Middle frontal gyrus (tissue), 1 donor: ENCODE measurements around the gene NDRG3.
"Not testable (repeated sequence)": the region's sequence is repeated elsewhere in the genome, so short reads cannot be mapped to it uniquely, and the experiment has no call there.

Experiments used
- DNase-seq: peaks from one replicate; pipeline ENCODE4 v3.0.0-alpha.2; 2015; ENCODE audit warnings: low spot score; ENCODE audit errors: extremely low spot score

NDRG3 gene

DNA sequence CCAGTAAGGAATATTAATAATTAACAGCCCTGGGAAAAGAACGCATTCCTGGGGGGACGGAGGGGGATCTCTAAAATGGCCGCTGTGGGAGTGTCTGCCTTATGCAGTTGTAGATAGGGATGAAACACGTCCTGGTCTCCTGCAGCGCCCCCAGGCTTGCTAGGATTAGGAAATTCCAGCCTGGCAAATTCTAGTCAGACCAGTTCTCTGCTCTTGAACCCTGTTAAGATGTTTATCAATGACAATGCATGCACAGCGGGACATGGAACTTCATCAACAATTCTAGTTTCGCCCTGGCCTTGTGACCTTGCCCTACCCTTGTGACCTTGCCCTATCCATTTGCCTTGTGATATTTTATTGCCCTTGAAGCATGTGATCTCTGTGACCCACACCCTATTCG is 50.4 kb downstream of the NDRG3 start:
- DNase-seq, result not testable (repeated sequence)

DNA sequence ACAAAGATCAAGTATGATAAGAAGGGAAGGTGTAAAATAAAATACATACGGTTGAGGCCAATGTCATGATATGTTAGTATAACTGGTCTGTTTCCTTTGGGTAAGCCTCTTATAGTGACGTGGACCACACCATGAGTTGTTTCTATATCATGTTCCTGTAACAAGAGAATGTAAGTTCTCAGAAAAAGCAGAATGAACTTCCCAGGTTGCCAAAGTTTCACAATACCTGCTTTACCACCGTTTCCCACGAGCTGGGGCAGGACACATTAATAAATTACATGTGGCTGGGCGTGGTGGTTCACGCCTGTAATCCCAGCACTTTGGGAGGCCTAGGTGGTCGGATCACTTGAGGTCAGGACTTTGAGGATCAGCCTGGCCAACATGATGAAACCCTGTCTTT is 57.3 kb downstream of the NDRG3 start:
- no peak for DNase-seq

DNA sequence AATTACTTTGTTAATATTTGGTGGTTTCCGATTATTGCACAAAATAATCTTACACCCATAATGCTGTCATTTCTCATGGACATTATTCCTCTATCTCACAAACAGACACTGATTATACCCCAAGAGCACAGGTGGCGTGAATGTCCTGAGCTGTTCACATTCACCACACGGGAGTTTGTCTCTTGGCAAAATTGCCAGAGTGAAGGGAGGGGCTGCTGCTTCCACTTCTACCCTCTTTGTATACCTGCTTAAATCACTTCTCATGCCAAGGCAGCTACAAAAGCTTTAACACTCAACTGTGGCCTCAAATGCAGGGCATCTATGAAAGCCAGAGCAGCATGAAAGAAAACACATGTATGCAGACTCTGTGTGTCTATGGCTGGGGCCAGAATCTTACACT is 58.0 kb downstream of the NDRG3 start:
- no peak for DNase-seq

DNA sequence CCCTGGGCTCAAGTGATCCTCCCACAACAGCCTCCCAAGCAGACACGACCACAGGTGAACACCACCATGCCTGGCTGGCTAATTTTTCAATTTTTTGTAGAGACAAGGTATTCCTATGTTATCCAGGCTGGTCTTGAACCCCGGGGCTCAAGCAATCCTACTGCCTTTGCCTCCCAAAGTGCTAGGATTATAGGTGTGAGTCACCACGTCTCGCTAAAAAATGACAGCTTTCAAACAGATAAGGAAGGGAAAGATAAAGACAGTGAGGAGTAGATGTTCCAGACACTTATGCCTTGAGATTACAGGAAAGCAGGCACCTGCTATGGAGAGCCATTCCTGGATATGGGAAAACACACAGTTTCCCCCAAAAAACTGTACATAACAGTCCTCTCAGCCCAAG is 58.9 kb downstream of the NDRG3 start:
- DNase-seq, result no peak

DNA sequence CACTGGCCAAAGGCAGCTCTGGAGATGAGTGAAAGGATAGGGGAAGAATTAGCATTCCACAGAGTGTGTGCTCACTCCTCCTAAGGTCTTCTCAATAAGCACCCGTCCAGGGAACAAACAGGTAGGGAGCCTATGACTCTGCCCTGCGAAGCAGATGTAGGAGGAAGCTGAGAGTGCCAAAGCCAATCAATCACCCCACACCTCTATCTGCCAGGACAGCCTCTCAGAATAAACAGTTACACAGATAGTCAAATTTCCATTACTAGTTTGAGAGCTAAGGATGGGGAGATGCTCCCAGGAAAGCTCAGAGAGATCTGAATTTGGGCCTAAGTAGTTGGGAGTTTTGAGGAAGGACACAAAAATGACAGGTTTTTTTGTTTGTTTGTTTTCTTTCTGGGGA is 59.4 kb downstream of the NDRG3 start:
- DNase-seq, result no peak

DNA sequence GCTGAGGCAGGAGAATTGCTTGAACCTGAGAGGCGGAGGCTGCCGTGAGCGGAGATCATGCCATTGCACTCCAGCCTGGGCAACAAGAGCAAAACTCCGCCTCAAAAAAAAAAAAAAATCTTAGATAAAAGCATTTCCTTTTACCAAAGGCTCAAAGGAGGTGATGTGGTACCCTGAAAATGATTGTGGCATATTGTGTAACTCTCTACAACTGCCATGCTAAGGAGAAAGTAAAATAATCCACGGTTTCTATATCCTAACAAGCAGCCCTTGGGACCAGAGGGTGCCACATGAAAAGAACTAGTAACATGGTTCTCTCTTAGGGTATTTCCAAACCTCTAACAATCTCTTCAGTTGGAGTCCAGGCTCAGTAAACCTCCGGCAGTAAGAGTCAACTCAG is 61.1 kb downstream of the NDRG3 start:
- no peak for DNase-seq

DNA sequence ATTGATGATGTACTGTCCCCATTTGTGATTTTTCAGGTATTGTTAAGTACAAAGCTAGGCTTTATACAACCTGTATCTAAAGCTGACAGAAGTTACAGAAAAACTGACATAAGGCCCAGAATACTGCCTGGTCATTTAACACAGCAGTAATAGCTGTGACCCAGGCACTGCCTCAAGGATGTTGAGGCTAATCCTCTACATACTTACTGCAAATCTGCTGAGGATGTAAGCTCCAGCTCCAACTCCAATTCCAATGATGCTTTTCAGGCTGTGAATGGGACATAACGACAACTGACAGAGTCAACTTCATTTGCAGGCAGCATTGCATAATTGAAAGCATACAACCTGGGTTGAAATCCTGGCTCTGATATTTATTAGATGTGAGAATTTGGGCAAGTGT is 63.6 kb downstream of the NDRG3 start:
- no peak for DNase-seq

DNA sequence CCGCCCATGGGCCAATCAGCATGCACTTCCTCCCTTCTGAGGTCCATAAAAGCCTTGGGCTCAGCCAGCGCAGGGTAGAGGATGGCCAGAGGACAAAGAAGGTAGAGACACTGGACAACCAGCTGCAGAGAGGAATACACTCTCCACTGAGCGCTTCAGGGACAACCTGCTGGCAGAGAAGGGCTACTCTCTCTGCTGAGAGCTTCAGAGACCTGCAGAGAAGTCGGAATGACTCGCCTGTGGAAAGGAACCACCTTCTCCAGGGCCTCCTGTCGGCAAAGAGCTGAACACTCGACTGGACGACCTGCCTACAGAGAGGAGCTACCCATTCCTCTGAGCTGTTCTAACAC is 68.5 kb downstream of the NDRG3 start:
- no peak for DNase-seq

DNA sequence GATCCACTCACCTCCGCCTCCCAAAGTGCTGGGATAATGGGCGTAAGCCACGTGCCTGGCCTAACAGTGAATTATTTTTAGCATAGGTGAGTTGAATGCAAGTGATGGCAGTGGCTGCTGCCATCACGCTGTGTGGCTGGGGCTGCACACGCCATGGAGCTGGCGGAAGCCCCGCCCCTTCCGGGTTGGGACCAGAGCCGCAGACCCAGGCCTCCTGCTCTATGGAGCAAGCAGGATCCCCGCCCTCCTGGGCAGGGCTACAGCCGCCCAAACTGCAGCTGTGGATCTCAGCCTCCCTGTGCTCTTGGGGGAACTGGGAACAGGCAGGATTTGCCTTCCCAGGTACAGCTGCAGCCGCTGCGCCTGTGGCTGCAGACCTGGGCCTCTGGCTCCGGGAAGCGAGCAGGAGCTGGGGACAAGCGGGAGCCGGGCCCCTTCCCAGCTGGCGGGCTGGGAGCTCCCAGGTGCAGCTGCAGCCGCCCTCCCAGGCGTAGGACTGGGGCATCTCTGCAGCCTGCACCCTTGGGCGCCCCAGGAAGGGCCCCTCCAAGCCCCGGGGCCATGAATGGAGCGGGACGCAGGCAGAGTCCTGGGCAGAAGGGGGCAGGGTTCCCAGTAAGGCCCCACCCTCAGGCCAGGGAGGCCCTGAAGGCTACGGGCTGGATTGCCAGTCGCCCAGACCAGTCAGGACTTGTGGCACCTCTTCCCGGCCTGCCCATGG is 69.0 kb downstream of the NDRG3 start:
- DNase-seq, result no peak

DNA sequence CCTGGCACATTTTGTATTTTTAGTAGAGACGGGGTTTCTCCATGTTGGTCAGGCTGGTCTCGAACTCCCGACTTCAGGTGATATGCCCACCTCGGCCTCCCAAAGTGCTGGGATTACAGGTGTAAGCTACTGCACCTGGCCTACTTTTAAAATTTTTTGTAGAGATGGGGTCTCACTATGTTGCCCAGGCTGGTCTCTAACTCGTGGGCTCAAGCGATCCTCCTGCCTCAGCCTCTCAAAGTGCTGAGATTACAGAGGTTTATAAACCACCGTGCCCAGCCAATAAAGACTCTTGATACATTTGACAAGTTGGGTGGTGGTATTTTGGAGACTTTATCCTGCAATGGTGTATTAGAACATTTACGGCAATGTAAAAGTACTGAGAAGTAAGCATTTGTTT is 70.3 kb downstream of the NDRG3 start:
- not testable (repeated sequence) for DNase-seq

DNA sequence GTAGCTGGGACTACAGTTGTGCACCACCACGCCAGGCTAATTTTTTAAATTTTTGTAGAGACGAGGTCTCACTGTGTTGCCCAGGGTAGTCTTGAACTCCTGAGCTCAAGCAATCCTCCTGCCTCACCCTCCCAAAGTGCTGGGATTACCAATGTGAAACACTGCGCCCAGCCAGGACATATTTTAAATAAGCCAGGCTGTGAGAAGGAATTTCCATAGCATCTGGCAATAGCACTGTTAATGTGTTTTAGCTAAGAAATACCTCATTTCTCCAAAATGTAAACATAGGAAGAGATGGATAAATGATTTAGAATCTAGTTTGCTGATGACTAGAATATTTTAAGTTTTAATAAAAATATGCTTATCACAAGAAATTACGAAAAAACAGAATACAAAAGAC is 72.9 kb downstream of the NDRG3 start:
- no peak for DNase-seq

DNA sequence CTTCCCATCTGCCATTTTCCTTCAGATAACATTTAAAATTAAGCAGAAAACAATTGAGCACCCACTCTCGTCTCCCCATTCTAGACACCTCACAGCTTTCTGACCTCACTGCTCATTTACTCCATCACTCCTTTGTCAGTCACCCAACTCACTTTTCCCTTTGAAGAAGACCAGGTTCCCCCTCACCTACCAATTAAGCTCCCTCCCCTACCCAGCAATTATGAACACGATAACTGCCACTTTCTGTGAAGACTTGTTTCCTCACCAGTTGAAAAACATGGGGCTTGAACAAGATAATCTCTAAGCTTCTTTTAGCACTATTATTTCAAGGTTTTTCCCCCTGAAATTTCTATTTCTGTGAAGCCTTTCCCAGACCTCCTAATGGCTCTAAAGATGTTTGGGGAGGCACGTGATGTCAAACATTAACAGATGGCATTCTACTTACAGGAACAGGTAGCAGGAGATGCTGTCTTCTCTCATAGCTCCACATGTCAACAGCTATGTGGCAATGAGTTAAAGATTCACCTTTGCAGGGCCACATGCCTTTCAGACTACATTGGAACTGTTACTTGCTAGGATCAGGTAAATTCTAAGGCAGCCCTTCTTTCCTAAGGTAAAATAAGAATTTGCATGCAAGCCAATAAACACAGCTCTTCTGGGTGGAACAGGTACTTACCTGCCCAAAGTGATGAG is 75.1 kb downstream of the NDRG3 start:
- DNase-seq, result no peak

DNA sequence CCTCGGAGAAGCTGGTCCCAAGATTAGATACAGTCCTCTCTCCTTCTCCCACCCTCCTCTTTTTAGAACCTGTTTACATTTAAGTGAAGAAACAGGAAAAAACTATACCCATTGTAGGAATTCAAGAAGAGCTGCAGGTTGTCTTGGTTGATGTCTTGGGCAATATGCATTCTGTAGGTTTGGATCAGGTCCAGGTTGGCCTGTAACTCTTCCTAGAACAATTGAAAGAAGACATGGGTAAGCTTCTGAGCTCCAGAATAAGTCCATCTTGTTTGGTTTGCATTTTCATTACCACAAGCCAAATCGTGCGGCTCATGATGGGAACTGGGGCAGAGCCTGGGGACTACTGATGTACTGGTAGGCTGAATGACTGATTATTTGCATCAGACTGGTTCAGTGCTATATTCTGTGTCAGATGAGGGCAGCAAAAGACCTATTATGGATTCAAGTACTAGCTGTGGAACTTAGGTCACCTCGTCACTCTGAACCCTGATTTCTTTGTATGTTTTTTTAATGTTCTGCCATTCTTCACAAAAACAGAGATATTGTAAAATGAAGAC is 79.6 kb downstream of the NDRG3 start:
- DNase-seq, result no peak

DNA sequence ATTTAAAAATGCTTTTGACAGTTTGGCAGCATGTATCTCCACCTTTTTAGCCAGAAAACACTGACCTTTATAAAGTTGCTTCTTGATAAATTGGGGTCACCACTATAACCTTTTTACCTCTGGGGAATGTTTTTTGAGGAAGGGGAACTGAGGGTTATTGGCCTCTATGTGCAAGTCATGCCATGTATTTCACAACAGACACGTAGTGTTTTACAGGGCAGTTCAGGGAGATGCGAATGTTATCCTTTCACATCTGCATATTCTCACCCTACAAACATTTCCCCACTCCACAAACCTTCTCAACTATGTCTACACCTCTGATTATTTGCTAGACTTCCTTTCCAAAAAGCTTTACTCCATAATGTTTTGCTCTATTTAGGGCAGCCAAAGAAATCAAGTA is 82.9 kb downstream of the NDRG3 start:
- no peak for DNase-seq

DNA sequence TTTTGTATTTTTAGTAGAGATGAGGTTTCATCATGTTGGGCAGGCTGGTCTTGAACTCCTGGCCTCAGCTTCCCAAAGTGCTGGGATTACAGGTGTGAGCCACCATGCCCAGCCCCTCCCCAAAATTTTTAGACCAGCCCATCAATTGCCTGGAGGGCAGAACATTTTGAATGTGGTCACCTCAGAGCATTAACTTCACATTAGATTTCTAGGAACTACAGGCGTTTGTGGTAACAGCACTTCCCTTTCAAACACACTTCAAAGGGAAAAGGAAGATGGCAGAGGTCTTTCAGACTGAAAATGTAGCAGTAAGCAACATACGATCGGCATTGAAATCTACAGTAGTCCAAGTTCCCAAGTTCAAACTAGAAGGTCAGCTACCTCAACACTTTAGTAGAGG is 87.6 kb downstream of the NDRG3 start:
- no peak for DNase-seq

DNA sequence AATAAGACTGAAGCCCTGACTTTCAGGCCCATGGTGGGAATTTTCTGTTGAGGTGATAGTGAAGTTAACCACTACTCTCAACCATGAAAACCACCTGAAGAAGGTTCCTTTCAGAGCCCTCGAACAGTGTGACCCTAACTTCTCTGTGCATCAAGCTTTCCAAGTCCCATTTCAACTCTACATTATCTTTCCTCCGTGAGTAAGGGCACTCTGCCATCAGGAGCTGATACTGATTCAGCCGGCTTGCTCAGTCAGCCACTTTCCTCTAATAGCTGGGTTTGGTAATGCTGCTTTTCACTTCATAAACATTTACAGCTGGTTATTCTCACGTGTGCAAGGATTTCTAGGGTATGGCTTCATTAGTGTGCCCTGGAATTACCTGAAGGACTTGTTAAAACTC is 89.2 kb downstream of the NDRG3 start:
- DNase-seq, result no peak

DNA sequence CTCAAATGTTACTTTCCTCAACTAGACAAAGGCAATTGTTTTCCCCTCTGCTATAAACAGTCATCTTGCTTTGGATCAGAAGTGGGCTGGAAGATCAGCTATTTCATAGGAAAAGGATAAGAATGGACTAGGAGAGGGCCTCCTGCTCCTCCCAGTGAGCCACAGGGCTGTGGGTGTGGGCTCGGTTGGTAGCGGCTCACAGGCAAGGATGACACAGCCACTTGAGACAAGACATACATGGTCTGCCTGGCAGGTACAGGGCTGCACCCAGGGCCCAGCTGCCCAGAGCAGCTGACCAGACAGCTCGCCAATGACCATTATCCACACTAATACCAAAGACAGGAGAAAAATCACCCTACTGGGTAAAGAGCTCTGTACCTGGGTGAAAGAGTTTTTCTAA is 90.9 kb downstream of the NDRG3 start:
- no peak for DNase-seq

DNA sequence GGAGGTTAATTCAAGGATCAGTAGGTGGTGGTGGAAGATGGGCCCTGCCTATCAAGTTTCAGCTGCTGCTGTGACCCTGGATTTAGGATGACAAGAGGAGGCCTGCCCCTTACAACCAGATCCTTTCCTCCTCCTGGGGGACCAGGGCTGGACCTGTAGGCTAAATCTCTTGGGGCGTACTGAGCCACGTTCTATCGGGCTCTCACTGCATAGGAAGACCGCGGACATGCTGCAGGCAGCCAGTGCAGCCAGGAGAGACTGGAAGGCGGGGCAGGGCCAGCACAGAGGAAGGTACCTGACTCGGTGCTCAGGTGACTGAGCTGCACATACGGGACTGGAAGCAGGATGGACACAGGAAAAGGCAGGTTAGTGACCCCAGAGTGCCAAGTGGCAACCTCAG is 91.4 kb downstream of the NDRG3 start:
- DNase-seq, result no peak

DNA sequence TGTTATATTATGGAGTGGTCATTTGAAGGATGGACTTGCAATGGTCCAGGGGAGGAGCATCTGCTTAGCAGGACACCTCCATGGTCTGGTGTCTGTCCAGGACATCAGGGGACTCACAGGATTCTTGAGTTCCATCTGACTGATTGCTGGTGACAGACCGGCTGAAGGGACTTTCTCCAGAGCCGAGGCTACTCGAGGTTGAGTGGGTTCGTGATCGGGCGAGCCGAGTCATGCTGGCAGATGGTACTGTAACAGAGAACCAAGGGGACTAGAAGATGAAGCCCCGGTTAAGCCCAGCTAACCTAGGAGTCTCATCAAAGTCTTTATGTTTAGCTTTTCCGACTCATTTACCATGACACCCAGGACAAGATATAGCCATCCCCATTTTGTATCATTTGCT is 92.4 kb downstream of the NDRG3 start:
- no peak for DNase-seq

DNA sequence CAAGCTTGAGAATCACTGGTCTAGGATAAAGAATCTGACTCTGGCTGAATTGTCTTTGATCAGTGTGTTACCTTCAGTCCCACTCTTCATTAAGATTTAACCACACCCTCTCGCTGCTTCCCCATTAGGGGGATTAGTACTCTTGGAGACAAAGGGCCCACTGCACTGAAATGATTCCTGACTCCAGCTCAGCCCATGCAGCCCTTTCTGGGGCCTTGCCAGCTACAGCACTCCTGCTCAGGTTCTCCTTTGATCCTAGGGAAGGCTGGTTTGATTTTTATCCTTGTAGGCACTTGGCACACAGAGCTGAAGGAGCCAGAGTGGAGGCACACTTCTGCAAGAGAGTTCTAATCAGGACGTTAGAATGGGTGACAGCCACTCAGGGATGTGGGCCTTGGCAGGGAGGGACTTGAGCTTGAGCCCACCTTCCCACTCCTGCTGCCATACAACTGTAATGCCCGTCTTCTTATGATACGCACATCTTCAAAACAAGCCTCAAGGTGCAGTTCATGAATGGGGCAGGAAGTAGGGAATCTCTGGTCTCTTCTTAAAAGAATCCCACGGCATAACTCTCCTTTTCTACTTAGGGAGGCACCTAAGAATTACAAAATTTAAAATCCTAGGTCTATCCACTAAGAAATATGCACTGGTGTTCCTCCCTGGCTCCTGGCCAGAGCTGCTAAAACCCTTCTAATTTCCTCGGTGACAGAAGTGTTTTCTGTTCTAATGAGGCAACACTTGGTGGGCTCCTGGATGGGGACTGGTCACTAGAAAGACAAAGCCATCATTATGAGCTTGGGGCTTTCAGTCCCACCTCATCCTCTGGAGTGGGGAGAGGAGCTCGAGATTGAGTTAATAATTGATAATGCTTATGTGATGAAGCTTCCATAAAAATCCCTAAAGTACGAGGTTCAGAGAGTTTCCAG is 98.4 kb downstream of the NDRG3 start:
- no peak for DNase-seq

DNA sequence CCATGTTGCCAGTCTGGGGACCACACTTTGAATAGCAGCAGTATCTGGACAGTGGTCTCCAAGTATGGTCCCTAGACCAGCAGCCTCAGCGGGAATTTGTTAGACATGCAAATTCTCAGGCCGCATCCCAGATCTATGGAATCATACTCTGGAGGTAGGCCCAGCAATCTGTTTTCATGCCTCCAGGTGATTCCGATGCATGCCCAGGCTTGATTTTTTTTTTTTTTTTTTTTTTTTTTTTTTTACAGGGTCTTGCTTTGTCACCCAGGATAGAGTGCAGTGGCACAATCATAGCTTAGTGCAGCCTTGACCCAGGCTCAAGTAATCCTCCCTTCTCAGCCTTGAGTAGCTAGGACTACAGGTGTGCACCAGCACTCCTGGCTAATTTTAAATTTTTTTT is 99.2 kb downstream of the NDRG3 start:
- no peak for DNase-seq

DNA sequence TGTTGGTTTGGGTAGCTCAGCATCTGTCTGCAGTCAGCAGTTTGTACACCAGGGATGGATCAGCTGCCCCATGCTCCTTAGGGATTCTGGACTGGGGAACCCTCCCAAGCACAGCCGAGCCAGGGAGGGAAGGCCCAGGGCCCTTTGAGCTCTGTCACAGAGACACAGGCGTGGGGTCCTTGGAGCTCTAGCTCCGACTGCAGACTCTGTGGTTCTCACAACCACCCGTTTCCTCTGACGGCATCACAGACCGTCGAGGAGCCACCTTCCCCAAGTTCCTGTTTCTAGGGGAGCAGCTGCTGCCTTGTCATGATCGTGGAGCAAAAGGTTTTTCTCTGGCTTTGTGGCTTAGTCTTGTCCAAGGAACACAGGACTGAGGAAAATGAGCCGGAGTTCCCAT is 99.9 kb downstream of the NDRG3 start, which contains the start of gene SLA2:
SLA2 (minus strand) TSS at position 199 of the 400 bp plus-strand sequence. CDS start 4,861 bp downstream, outside the sequence.
- DNase-seq, result no peak
